ENCODE measurements around the gene LEFTY1. TPM values are rescaled to one million over a fixed set of nuclear protein-coding genes. Genes with fewer than 3 reads are reported as not detected.
A peak's percentile ranks its signal among the peaks of the same experiment; 100 is the strongest.

LEFTY1 gene
- total RNA-seq, 2 experiments from 2014 or later = 0.09 to 1.0 TPM

DNA sequence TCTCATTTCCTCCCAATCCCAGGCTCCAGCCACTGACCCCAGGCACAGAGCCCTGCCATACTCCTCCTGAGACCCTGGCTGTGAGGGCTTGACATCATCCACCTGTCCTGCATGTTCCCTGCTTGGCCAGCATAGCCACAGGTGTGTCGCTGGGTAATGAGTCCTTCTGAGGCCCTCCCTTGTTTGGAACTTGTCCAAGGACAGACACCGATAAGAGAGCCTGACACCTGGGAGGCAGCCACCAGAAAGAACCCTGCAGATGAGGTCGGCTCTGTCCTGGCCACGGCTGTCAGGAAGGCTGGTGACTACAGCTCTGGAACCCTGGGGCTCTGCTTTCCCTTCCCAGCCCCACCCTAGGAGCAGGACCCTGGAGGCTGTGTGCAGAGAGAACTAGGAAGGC, 41.3 kb downstream of the LEFTY1 start:
- no peaks in the 10 kb centered on the region for H3K79me2 ChIP-seq (ENCODE audit: insufficient read depth, low read depth, low read length)
- peak overlapping the region; percentile 63; the same call in 1 of the 2 replicates for H2AFZ ChIP-seq (ENCODE audit: low read length)
- peak overlapping the region; percentile 52 for H3K4me3 ChIP-seq (ENCODE audit: low read depth, low read length, poor library complexity, severe bottlenecking)
- H3K9me2 ChIP-seq (ENCODE audit: insufficient read depth, low read length) = no peaks in the 10 kb centered on the region
- BruUV-seq (replicated peaks) = no TSS peak
- H4K20me1 ChIP-seq (ENCODE audit: insufficient read depth, low read length) = no peaks in the 10 kb centered on the region
- peak overlapping the region; percentile 88 for H3K4me2 ChIP-seq (ENCODE audit: low read length)
- H3K9me3 ChIP-seq (ENCODE audit: low read length) = peaks cover 9% of the 10 kb centered on the region; the same call in 1 of the 2 replicates
- peaks cover 63% of the 10 kb centered on the region for H3K4me1 ChIP-seq (ENCODE audit: insufficient read depth, low read length, poor library complexity, severe bottlenecking)
- peak overlapping the region; percentile 97 for H3K27ac ChIP-seq (ENCODE audit: low read depth, low read length, poor library complexity, severe bottlenecking)
- no peak for DNase-seq (ENCODE audit: low spot score)
- no peak for TF ChIP-seq EZH2phosphoT487 (IDR thresholded peaks at IDR 0.05; ENCODE audit: borderline replicate concordance, low read depth, low read length)
- TF ChIP-seq, protein P1, sequence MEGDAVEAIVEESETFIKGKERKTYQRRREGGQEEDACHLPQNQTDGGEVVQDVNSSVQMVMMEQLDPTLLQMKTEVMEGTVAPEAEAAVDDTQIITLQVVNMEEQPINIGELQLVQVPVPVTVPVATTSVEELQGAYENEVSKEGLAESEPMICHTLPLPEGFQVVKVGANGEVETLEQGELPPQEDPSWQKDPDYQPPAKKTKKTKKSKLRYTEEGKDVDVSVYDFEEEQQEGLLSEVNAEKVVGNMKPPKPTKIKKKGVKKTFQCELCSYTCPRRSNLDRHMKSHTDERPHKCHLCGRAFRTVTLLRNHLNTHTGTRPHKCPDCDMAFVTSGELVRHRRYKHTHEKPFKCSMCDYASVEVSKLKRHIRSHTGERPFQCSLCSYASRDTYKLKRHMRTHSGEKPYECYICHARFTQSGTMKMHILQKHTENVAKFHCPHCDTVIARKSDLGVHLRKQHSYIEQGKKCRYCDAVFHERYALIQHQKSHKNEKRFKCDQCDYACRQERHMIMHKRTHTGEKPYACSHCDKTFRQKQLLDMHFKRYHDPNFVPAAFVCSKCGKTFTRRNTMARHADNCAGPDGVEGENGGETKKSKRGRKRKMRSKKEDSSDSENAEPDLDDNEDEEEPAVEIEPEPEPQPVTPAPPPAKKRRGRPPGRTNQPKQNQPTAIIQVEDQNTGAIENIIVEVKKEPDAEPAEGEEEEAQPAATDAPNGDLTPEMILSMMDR (conservative IDR thresholded peaks at IDR 0.05; ENCODE audit: low read length) = no peak
- intact Hi-C loops (cut with micrococcal nuclease; ENCODE audit: unreplicated experiment) = loop anchor here (1.0 to 5.0 kb wide), 7 partner anchors 33 to 369 kb away; partner anchors contain the start of genes ENAH, PYCR2 and SRP9
- POLR2A ChIA-PET = interaction anchor here (0.8 to 1.8 kb wide), 3 partner anchors 10 to 80 kb away, joined by 3 to 4 read pairs (median 3); partner anchors contain the start of gene SRP9
- CTCF ChIA-PET (ENCODE audit: unreplicated experiment) = interaction anchor here (1.2 kb wide), 2 partner anchors 10 to 369 kb away, joined by 3 to 4 read pairs; no protein-coding TSS in a partner anchor
- peaks cover 35% of the 10 kb centered on the region for H3K36me3 ChIP-seq (ENCODE audit: insufficient read depth, low read length)

DNA sequence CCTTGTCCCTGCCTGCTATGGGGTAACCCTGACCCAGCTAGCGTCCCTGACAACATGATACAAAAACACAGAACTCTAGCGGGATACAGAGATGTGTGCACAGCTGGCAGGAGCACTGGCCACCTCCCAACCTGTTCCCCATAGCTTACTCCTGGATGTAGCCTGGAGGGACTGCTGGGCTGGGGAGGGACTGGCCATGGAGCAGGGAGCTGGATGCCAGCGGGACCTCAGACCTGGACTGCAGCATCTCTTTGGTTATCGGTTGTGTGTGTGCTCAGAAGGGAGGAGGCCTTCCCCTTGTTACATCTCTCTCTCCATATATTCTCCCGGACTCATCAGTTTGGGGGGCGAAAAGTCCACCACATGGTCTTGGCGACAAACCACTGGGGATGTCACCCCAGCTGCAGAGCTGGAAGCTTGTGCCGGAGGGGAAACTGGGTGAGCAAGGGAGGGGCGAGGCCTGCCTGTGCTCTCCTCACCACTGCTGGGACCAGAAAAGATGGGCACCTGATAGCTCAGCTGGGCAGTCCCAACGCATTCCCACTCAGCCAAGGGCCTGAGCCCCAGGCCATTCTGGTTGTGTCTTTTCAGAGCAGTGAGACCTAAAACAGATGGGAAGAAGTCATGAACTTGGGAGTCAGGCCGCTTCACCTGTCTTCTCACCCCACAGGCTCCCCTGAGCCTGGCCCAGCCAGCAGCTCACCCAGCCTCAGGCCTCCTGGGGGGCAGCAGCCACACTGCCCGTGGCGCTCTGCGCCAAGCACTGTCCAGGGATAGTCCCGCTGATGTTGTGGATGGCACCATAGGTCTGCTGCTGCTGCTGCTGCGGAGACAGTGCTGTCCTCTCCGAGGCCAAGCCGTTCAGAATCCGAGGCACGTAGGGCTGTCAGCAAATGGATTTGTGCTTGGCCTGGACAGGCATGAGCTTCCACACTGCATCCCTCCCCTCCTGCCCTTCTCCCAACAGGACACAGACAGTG, 42.3 kb downstream of the LEFTY1 start:
- Histone ChIP-seq H3K9me3 (ENCODE audit: low read length) (peaks cover 9% of the 10 kb centered on the region; the same call in 1 of the 2 replicates), H3K36me3 (ENCODE audit: insufficient read depth, low read length) (peaks cover 27% of the 10 kb centered on the region), H2AFZ (ENCODE audit: low read length) (no peak overlapping the region), H3K4me3 (ENCODE audit: low read depth, low read length, poor library complexity, severe bottlenecking) (peak overlapping the region; percentile 52), H4K20me1 (ENCODE audit: insufficient read depth, low read length) (no peaks in the 10 kb centered on the region), H3K79me2 (ENCODE audit: insufficient read depth, low read depth, low read length) (no peaks in the 10 kb centered on the region), H3K4me1 (ENCODE audit: insufficient read depth, low read length, poor library complexity, severe bottlenecking) (peaks cover 53% of the 10 kb centered on the region), H3K4me2 (ENCODE audit: low read length) (peak overlapping the region; percentile 88), H3K27ac (ENCODE audit: low read depth, low read length, poor library complexity, severe bottlenecking) (peak overlapping the region; percentile 97), H3K9me2 (ENCODE audit: insufficient read depth, low read length) (no peaks in the 10 kb centered on the region)
- DNase-seq (ENCODE audit: low spot score) = no peak
- BruUV-seq (replicated peaks) = no TSS peak
- intact Hi-C loops (cut with micrococcal nuclease; ENCODE audit: unreplicated experiment) = loop anchor here (5.0 kb wide), 1 partner anchor 194 kb away; the partner anchor contains the start of gene ENAH
- POLR2A ChIA-PET = interaction anchor here (1.0 to 1.8 kb wide), 3 partner anchors 11 to 366 kb away, joined by 3 to 4 read pairs (median 3); no protein-coding TSS in a partner anchor
- CTCF ChIA-PET (ENCODE audit: unreplicated experiment) = interaction anchor here (0.5 to 0.6 kb wide), 2 partner anchors 77 to 372 kb away, joined by 3 to 4 read pairs; partner anchors contain the start of gene PYCR2
- TF ChIP-seq EZH2phosphoT487 (IDR thresholded peaks at IDR 0.05; ENCODE audit: borderline replicate concordance, low read depth, low read length) = no peak
- TF ChIP-seq, protein P1 (conservative IDR thresholded peaks at IDR 0.05; ENCODE audit: low read length) = no peak

Measured in OCI-LY7 (cell line).